Tibial nerve (tissue), 4 donors: Measurements from ENCODE around the gene TRMT112. TPM values are rescaled to one million over a fixed set of nuclear protein-coding genes. Genes with fewer than 3 reads are reported as not detected.

Experiments
- DNase-seq, 2 donors: peaks; one replicate each; pipeline ENCODE4 v3.0.0-alpha.2; 2019; ENCODE audit warnings: low spot score in 2 of 2
- H3K27ac ChIP-seq, 4 donors: fragments of 200-600 bp; sonication (generic) in 3 of 4; one replicate each; pipeline ENCODE4 v1.5.1; 2017 to 2019; ENCODE audit warnings: mild to moderate bottlenecking in 1 of 4
- H3K27me3 ChIP-seq, 2 donors: fragments of 200-600 bp; sonication (generic) in 1 of 2; one replicate each; pipeline versions ENCODE4 v1.5.1 to v1.6.0; 2017 to 2019
- H3K36me3 ChIP-seq, 3 donors: fragments of 200-600 bp; sonication (generic); one replicate each; pipeline ENCODE4 v1.5.1; 2018 to 2019
- H3K4me1 ChIP-seq, 4 donors: fragments of 200-600 bp; sonication (generic) in 3 of 4; one replicate each; pipeline ENCODE4 v1.5.1; 2017 to 2019
- H3K4me3 ChIP-seq, 4 donors: fragments of 200-600 bp; sonication (generic) in 3 of 4; one replicate each; pipeline ENCODE4 v1.5.1; 2017 to 2019; ENCODE audit warnings: mild to moderate bottlenecking in 1 of 4, moderate library complexity in 1 of 4
- H3K9me3 ChIP-seq, 4 donors: fragments of 200-600 bp; sonication (generic) in 3 of 4; one replicate each; pipeline ENCODE4 v1.5.1; 2017 to 2019
- CTCF ChIP-seq, 5 experiments: fragments of 200-600 bp in 3 of 5; fragments of 450-650 bp in 2 of 5; sonication (generic) in 3 of 5; IDR thresholded peaks; one replicate each; pipeline ENCODE4 v1.5.1; 2016 to 2019; ENCODE audit warnings: antibody characterized with exemption in 5 of 5, mild to moderate bottlenecking in 3 of 5, moderate library complexity in 2 of 5
- EP300 ChIP-seq, 2 donors: sonication (generic); formaldehyde crosslinking; IDR thresholded peaks; one replicate each; pipeline ENCODE4 v1.6.1; 2017; ENCODE audit warnings: antibody characterized with exemption in 2 of 2, mild to moderate bottlenecking in 1 of 2
- POLR2A ChIP-seq, 2 donors: fragments of 450-650 bp; IDR thresholded peaks; one replicate each; pipeline ENCODE4 v1.6.1; 2017; ENCODE audit warnings: antibody characterized with exemption in 2 of 2, mild to moderate bottlenecking in 2 of 2, moderate library complexity in 2 of 2
- WGBS, 2 donors: methylation state at CpG; one replicate each; pipeline ENCODE4 v1.1.5; 2018; 5-methylcytosine and 5-hydroxymethylcytosine counted together
- total RNA-seq, 4 donors: library from RNA; depleted of rRNA; stranded (reverse); fragments of >200 nt; gene quantifications; one replicate each; pipeline ENCODE4 v1.1.0, GENCODE V29; 2016

TRMT112 gene
- total RNA-seq, 4 donors from 2014 or later: 290 to 381 (median 327) TPM

- Histone ChIP-seq H3K4me3 (peak overlapping the region; percentile 29 to 49 (median 30)), H3K36me3 (no peaks in the 10 kb centered on the region), H3K27ac (no peak overlapping the region), H3K9me3 (no peaks in the 10 kb centered on the region), H3K4me1 (peaks cover 0 to 39% (median 23%) of the 10 kb centered on the region in 4 donors), H3K27me3 (peaks cover 2 to 97% of the 10 kb centered on the region in 2 donors)
- TF ChIP-seq CTCF (IDR thresholded peaks at IDR 0.05) (peak in 1 of 5 experiments; percentile 12), POLR2A (IDR thresholded peaks at IDR 0.05) (no peak)
- peak; percentile 51 to 53 for DNase-seq
- 5 to 6% methylated on average over 30 to 45 of the region's 60 CpGs for WGBS, 2 donors
Measured at GRCh38 chr11:64298966-64299846, 18.2 kb downstream of the TRMT112 start.

GRCh38 chr11:64297699-64298358 lies 19.5 kb downstream of the TRMT112 start:
- DNase-seq: no peak
- H3K4me1 ChIP-seq: peaks cover 0 to 35% (median 21%) of the 10 kb centered on the region in 4 donors
- H3K36me3 ChIP-seq: no peaks in the 10 kb centered on the region
- peaks cover 2 to 100% of the 10 kb centered on the region in 2 donors for H3K27me3 ChIP-seq
- 45 to 48% methylated on average over 17 to 18 of the region's 18 CpGs for WGBS, 2 donors
- H3K9me3 ChIP-seq: no peaks in the 10 kb centered on the region
- H3K4me3 ChIP-seq: no peak overlapping the region
- TF ChIP-seq CTCF (IDR thresholded peaks at IDR 0.05): no peak
- TF ChIP-seq EP300 (IDR thresholded peaks at IDR 0.05): no peak
- TF ChIP-seq POLR2A (IDR thresholded peaks at IDR 0.05): no peak
- no peak overlapping the region for H3K27ac ChIP-seq

GRCh38 chr11:64296830-64297698 lies 20.3 kb downstream of the TRMT112 start:
- Histone ChIP-seq H3K4me1 (peaks cover 0 to 42% (median 25%) of the 10 kb centered on the region in 4 donors), H3K27ac (no peak overlapping the region), H3K9me3 (no peaks in the 10 kb centered on the region), H3K36me3 (no peaks in the 10 kb centered on the region), H3K4me3 (no peak overlapping the region), H3K27me3 (peaks cover 2 to 100% of the 10 kb centered on the region in 2 donors)
- 10 to 15% methylated on average over 26 to 31 of the region's 34 CpGs for WGBS, 2 donors
- no peak for DNase-seq
- no peak for TF ChIP-seq POLR2A (IDR thresholded peaks at IDR 0.05)
- no peak for TF ChIP-seq CTCF (IDR thresholded peaks at IDR 0.05)
- TF ChIP-seq EP300 (IDR thresholded peaks at IDR 0.05): no peak

GRCh38 chr11:64296236-64296635 lies 21.1 kb downstream of the TRMT112 start:
- no peaks in the 10 kb centered on the region for H3K9me3 ChIP-seq
- no peak for DNase-seq
- peaks cover 0 to 48% (median 28%) of the 10 kb centered on the region in 4 donors for H3K4me1 ChIP-seq
- H3K27ac ChIP-seq: no peak overlapping the region
- WGBS, 2 donors: 32 to 50% methylated on average over 1 of the region's 1 CpG
- H3K4me3 ChIP-seq: no peak overlapping the region
- H3K27me3 ChIP-seq: peaks cover 2 to 94% of the 10 kb centered on the region in 2 donors
- no peaks in the 10 kb centered on the region for H3K36me3 ChIP-seq
- TF ChIP-seq CTCF (IDR thresholded peaks at IDR 0.05): no peak
- TF ChIP-seq POLR2A (IDR thresholded peaks at IDR 0.05): no peak
- TF ChIP-seq EP300 (IDR thresholded peaks at IDR 0.05): no peak
